B cell (primary cell): Measurements from ENCODE around the gene NBEA. TPM values are rescaled to one million over a fixed set of nuclear protein-coding genes. Genes with fewer than 3 reads are reported as not detected.

Source experiments
- ATAC-seq: fragments of 200-7000 bp; cut with Tn5 transposase; one replicate; pipeline ENCODE4 v1.10.0; 2021; ENCODE audit warnings: low read depth, mild to moderate bottlenecking, moderate number of reproducible peaks, moderate library complexity
- CTCF ChIA-PET: fragments of 350-600 bp; sonication (Branson Sonifier 250); formaldehyde crosslinking; loops from one replicate; lab custom pipeline; 2021; ENCODE audit warnings: antibody characterized with exemption, inconsistent platforms; lab: Charles Lee
- POLR2A ChIA-PET: fragments of 350-600 bp; sonication (Branson Sonifier 250); formaldehyde crosslinking; loops from one replicate; lab custom pipeline; 2021; ENCODE audit warnings: antibody characterized with exemption; lab: Charles Lee
- DNase-seq: peaks from one replicate; pipeline ENCODE4 v3.0.0; 2013
- H2AFZ ChIP-seq: 2 replicates; pipeline ENCODE4 v1.6.1; 2012; ENCODE audit warnings: mild to moderate bottlenecking, low read depth, low read length; ENCODE audit not compliant: insufficient read depth, poor library complexity, severe bottlenecking
- H3K27ac ChIP-seq, 2 donors: 1 replicate in 1 of 2; 2 replicates in 1 of 2; pipeline ENCODE4 v1.5.1; 2012 to 2013; ENCODE audit warnings: low read length in 2 of 2, mild to moderate bottlenecking in 2 of 2, moderate library complexity in 1 of 2
- H3K27me3 ChIP-seq, 4 experiments: fragments of 200-600 bp in 1 of 4; sonication (generic) in 1 of 4; replicated peaks in 1 of 4; 1 replicate in 2 of 4; 2 replicates in 2 of 4; pipeline versions ENCODE4 v1.6.1 to v1.7.0; 2013 to 2016; ENCODE audit warnings: low read length in 3 of 4, mild to moderate bottlenecking in 2 of 4, mixed read lengths in 1 of 4, moderate library complexity in 1 of 4; ENCODE audit not compliant: insufficient read depth in 4 of 4, control insufficient read depth in 3 of 4; ENCODE audit errors: control extremely low read depth in 1 of 4
- H3K36me3 ChIP-seq, 2 experiments: replicated peaks in 1 of 2; 1 replicate in 1 of 2; 2 replicates in 1 of 2; pipeline versions ENCODE4 v1.6.1 to v1.7.1; 2013; ENCODE audit warnings: low read length in 1 of 2; ENCODE audit not compliant: insufficient read depth in 2 of 2, control insufficient read depth in 1 of 2; ENCODE audit errors: control extremely low read depth in 1 of 2, extremely low read depth in 1 of 2
- H3K4me1 ChIP-seq, 2 donors: fragments of 200-600 bp in 1 of 2; sonication (generic) in 1 of 2; 1 replicate in 1 of 2; 2 replicates in 1 of 2; pipeline versions ENCODE4 v1.5.1 to v1.6.1; 2013 to 2017; ENCODE audit warnings: low read length in 2 of 2; ENCODE audit not compliant: control insufficient read depth in 2 of 2, insufficient read depth in 2 of 2
- H3K4me2 ChIP-seq: replicated peaks from 2 replicates; pipeline ENCODE3; 2012; ENCODE audit warnings: mild to moderate bottlenecking, low read depth, low read length; ENCODE audit not compliant: poor library complexity, severe bottlenecking
- H3K4me3 ChIP-seq, 5 experiments: fragments of 200-600 bp in 1 of 5; sonication (generic) in 1 of 5; 1 replicate in 3 of 5; 2 replicates in 2 of 5; pipeline versions ENCODE4 v1.5.1 to v1.7.0; 2011 to 2016; ENCODE audit warnings: low read length in 4 of 5, mild to moderate bottlenecking in 4 of 5, low read depth in 2 of 5, control low read depth in 1 of 5, moderate library complexity in 1 of 5; ENCODE audit not compliant: insufficient read depth in 1 of 5; ENCODE audit errors: control extremely low read depth in 1 of 5, extremely low read depth in 1 of 5
- H3K79me2 ChIP-seq: fragments of 200-600 bp; sonication (generic); one replicate; pipeline ENCODE4 v1.6.0; 2016; ENCODE audit warnings: low read length; ENCODE audit not compliant: control insufficient read depth, insufficient read depth
- H3K9ac ChIP-seq: fragments of 200-600 bp; sonication (generic); 2 replicates; pipeline ENCODE4 v1.6.1; 2017; ENCODE audit warnings: mild to moderate bottlenecking, low read length, moderate library complexity
- H3K9me3 ChIP-seq, 3 donors: one replicate each; pipeline versions ENCODE4 v1.6.1 to v1.7.1; 2013; ENCODE audit warnings: low read length in 2 of 3; ENCODE audit not compliant: control insufficient read depth in 2 of 3, insufficient read depth in 1 of 3; ENCODE audit errors: control extremely low read depth in 1 of 3
- H4K20me1 ChIP-seq: 2 replicates; pipeline ENCODE4 v1.6.0; 2012; ENCODE audit warnings: mild to moderate bottlenecking, low read length; ENCODE audit not compliant: insufficient read depth, control insufficient read depth, poor library complexity, severe bottlenecking
- H3K27ac Mint-ChIP-seq: one replicate; pipeline ENCODE4 v1.8.0; 2021; ENCODE audit warnings: mixed read lengths
- H3K27me3 Mint-ChIP-seq: one replicate; pipeline ENCODE4 v1.8.0; 2021; ENCODE audit warnings: mixed read lengths
- H3K4me1 Mint-ChIP-seq: one replicate; pipeline ENCODE4 v1.8.0; 2021; ENCODE audit warnings: mixed read lengths
- H3K4me3 Mint-ChIP-seq: one replicate; pipeline ENCODE4 v1.8.0; 2021; ENCODE audit warnings: mixed read lengths
- H3K9me3 Mint-ChIP-seq: one replicate; pipeline ENCODE4 v1.8.0; 2022; ENCODE audit warnings: mixed read lengths; ENCODE audit not compliant: insufficient read depth
- CTCF ChIP-seq: fragments of 200-600 bp; IDR thresholded peaks from one replicate; pipeline ENCODE4 v1.8.0; 2022; ENCODE audit warnings: antibody characterized with exemption, mild to moderate bottlenecking
- EZH2 ChIP-seq: IDR thresholded peaks from 2 replicates; pipeline ENCODE4 v1.6.1; 2012; ENCODE audit warnings: borderline replicate concordance, low read depth, mild to moderate bottlenecking, moderate library complexity, low read length; ENCODE audit not compliant: insufficient read depth, poor library complexity, severe bottlenecking
- WGBS: methylation state at CpG from one replicate; pipeline ENCODE4 v1.1.5; 2013; ENCODE audit warnings: missing lambda C conversion rate; ENCODE audit not compliant: insufficient coverage; 5-methylcytosine and 5-hydroxymethylcytosine counted together
- intact Hi-C: fragments of 100-400 bp; cut with micrococcal nuclease; formaldehyde crosslinking; loops from one replicate; pipeline ENCODE4 v1.10.0; 2022
- polyA plus RNA-seq: library from polyadenylated mRNA; depleted of rRNA; stranded (reverse); fragments of >200 nt; gene quantifications from 2 replicates; pipeline ENCODE4 v1.2.3, GENCODE V29; 2012
- total RNA-seq, 2 donors: library from RNA; stranded (reverse); fragments of 120-200 nt in 1 of 2; gene quantifications; 1 replicate in 1 of 2; 2 replicates in 1 of 2; pipeline versions ENCODE4 v1.2.3 to v1.2.4, GENCODE V29; 2013 to 2022

The NBEA gene
- total and polyA plus RNA-seq, 2 donors (not counting 1 experiment from before 2014, with no cell fraction given), result 1.5 to 10.7 TPM

- Histone ChIP-seq H3K27ac (no peak overlapping the region), H3K9ac (no peak overlapping the region), H3K4me3 (no peak overlapping the region), H3K9me3 (peaks cover 0 to 10% (median 0%) of the 10 kb centered on the region in 3 donors), H3K79me2 (no peaks in the 10 kb centered on the region), H3K4me2 (no peak overlapping the region), H4K20me1 (no peaks in the 10 kb centered on the region), H3K27me3 (no peaks in the 10 kb centered on the region), H3K4me1 (no peaks in the 10 kb centered on the region), H3K36me3 (no peaks in the 10 kb centered on the region), H2AFZ (no peak overlapping the region)
- TF ChIP-seq CTCF (no peak), EZH2 (no peak)
- no peak overlapping the region for H3K4me3 Mint-ChIP-seq
- ATAC-seq (no peak), DNase-seq (no peak)
- 87% methylated on average over 8 of the region's 13 CpGs for WGBS
- H3K27me3 Mint-ChIP-seq, result peaks cover 6% of the 10 kb centered on the region
- POLR2A ChIA-PET, result no interaction called here
- CTCF ChIA-PET, result no interaction called here
- H3K9me3 Mint-ChIP-seq, result peaks cover 4% of the 10 kb centered on the region
- H3K4me1 Mint-ChIP-seq, result no peaks in the 10 kb centered on the region
- no peak overlapping the region for H3K27ac Mint-ChIP-seq
- intact Hi-C loops, result no loop called here
Observed at GRCh38 chr13:35699825-35700510, 757.9 kb downstream of the NBEA start.

GRCh38 chr13:35700671-35701070 lies 758.6 kb downstream of the NBEA start:
- H3K27ac ChIP-seq, result no peak overlapping the region
- Mint-ChIP-seq H3K4me1 (no peaks in the 10 kb centered on the region), H3K27ac (no peak overlapping the region), H3K9me3 (peaks cover 4% of the 10 kb centered on the region), H3K4me3 (no peak overlapping the region), H3K27me3 (peaks cover 6% of the 10 kb centered on the region)
- H3K36me3 ChIP-seq, result no peaks in the 10 kb centered on the region
- ChIA-PET CTCF (no interaction called here), POLR2A (no interaction called here)
- no peaks in the 10 kb centered on the region for H3K4me1 ChIP-seq
- no peak overlapping the region for H3K4me3 ChIP-seq
- no peak for DNase-seq
- peaks cover 0 to 7% (median 0%) of the 10 kb centered on the region in 3 donors for H3K9me3 ChIP-seq
- no peaks in the 10 kb centered on the region for H4K20me1 ChIP-seq
- H3K4me2 ChIP-seq, result no peak overlapping the region
- no peaks in the 10 kb centered on the region for H3K27me3 ChIP-seq
- no CpG with 5 or more reads among the region's 5 CpGs for WGBS
- H3K9ac ChIP-seq, result no peak overlapping the region
- TF ChIP-seq CTCF (no peak), EZH2 (no peak)
- no peaks in the 10 kb centered on the region for H3K79me2 ChIP-seq
- intact Hi-C loops, result no loop called here
- no peak overlapping the region for H2AFZ ChIP-seq
- no peak for ATAC-seq
